Measurements from ENCODE around the gene CA14. TPM values are rescaled to one million over a fixed set of nuclear protein-coding genes. Genes with fewer than 3 reads are reported as not detected.

Gene CA14
- total and polyA plus RNA-seq, 2 of the 4 experiments (the other 2 are of a cell fraction), result not detected

DNA sequence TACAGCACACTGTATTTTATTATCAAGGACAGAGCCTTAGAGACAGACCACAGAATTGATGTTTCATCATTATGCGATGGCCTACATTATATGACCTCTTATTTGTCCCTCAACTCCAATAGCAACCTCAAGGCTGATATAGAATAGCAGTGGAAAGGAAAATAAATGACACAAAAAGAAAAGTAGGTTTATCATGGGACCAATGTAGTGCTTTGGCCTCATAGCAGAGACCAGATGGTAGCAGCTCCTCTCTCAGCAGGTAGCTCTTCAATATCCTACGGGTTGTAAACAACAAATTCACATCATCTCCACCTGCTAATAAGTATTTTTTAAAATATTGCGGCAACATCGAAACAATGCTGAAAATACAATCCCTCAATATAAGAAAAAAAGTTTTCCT lies 46.9 kb upstream of the CA14 start:
- WGBS, 2 experiments (ENCODE audit: extremely low coverage in 2 of 2, insufficient read length in 1 of 2), result no CpG with 5 or more reads among the region's 4 CpGs
- ATAC-seq (ENCODE audit: low read depth) (no peak), DNase-seq (no peak)
- BruUV-seq (replicated peaks), result no TSS peak
- Histone ChIP-seq H3K9me3 (ENCODE audit: control insufficient read depth, insufficient read depth, low read length) (no peaks in the 10 kb centered on the region), H3K18ac (ENCODE audit: low read depth, low read length) (no peak overlapping the region), H3K9ac (ENCODE audit: low read depth, low read length) (no peak overlapping the region), H3K36me3 (ENCODE audit: control insufficient read depth, insufficient read depth, low read length) (no peaks in the 10 kb centered on the region), H3K79me1 (ENCODE audit: low read depth in 1 of 2, low read length in 2 of 2) (0 out of 4 replicates have a peak, but pooled peaks cover 0 to 3% of the 10 kb centered on the region in 2 experiments), H2BK20ac (ENCODE audit: low read depth, low read length) (no peak overlapping the region), H3K23ac (ENCODE audit: low read depth, low read length) (no peak overlapping the region), H4K5ac (ENCODE audit: low read depth, low read length) (no peak overlapping the region), H2BK5ac (ENCODE audit: low read depth, low read length, poor library complexity, severe bottlenecking) (no peak overlapping the region), H3K4me2 (ENCODE audit: low read depth, low read length) (no peak overlapping the region), H3K9me1 (ENCODE audit: insufficient read depth, low read length) (0 out of 2 replicates have a peak, but pooled peaks cover 3% of the 10 kb centered on the region), H4K20me1 (ENCODE audit: insufficient read depth, low read length) (no peaks in the 10 kb centered on the region), H3K14ac (replicated peaks; ENCODE audit: low read depth, low read length) (no peak overlapping the region), H3K27ac (ENCODE audit: insufficient read depth, low read length) (no peak overlapping the region), H2AK5ac (ENCODE audit: low read depth, low read length) (no peak overlapping the region), H3K4me1 (ENCODE audit: control insufficient read depth, insufficient read depth, low read length) (no peaks in the 10 kb centered on the region; the same call in 1 of the 2 replicates), H2AK9ac (replicated peaks; ENCODE audit: low read depth, low read length, poor library complexity) (no peak overlapping the region), H3K4ac (ENCODE audit: low read depth, low read length) (no peak overlapping the region), H2BK15ac (ENCODE audit: low read depth, low read length) (no peak overlapping the region), H4K8ac (ENCODE audit: low read depth in 2 of 2, low read length in 2 of 2) (no peak overlapping the region), H2BK120ac (ENCODE audit: low read depth, low read length) (no peak overlapping the region), H3K27me3 (ENCODE audit: control insufficient read depth, insufficient read depth, low read length) (no peaks in the 10 kb centered on the region), H3K4me3 (ENCODE audit: insufficient read depth, low read depth, low read length) (no peak overlapping the region), H2AFZ (replicated peaks; ENCODE audit: low read length, poor library complexity) (no peak overlapping the region), H3K56ac (ENCODE audit: extremely low read depth, insufficient read depth, low read length) (no peak overlapping the region), H4K91ac (ENCODE audit: insufficient read depth, low read depth, low read length) (no peak overlapping the region)
- dilution Hi-C loops (cut with HindIII; ENCODE audit: low sequenced_read_pairs, unreplicated experiment) (no loop called here), intact Hi-C loops (cut with micrococcal nuclease) (no loop called here), in situ Hi-C loops (cut with MboI; ENCODE audit: low sequenced_read_pairs) (no loop called here)
- CTCF ChIA-PET, result no interaction called here
- TF ChIP-seq POLR2A (IDR thresholded peaks at IDR 0.05; ENCODE audit: low read depth, low read length), result no peak
- no peak for TF ChIP-seq MAFK (IDR thresholded peaks at IDR 0.05; ENCODE audit: low read depth, low read length)
- TF ChIP-seq, protein P1, sequence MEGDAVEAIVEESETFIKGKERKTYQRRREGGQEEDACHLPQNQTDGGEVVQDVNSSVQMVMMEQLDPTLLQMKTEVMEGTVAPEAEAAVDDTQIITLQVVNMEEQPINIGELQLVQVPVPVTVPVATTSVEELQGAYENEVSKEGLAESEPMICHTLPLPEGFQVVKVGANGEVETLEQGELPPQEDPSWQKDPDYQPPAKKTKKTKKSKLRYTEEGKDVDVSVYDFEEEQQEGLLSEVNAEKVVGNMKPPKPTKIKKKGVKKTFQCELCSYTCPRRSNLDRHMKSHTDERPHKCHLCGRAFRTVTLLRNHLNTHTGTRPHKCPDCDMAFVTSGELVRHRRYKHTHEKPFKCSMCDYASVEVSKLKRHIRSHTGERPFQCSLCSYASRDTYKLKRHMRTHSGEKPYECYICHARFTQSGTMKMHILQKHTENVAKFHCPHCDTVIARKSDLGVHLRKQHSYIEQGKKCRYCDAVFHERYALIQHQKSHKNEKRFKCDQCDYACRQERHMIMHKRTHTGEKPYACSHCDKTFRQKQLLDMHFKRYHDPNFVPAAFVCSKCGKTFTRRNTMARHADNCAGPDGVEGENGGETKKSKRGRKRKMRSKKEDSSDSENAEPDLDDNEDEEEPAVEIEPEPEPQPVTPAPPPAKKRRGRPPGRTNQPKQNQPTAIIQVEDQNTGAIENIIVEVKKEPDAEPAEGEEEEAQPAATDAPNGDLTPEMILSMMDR (conservative IDR thresholded peaks at IDR 0.05; ENCODE audit: low read depth, low read length), result no peak
- TF ChIP-seq RFX5 (IDR thresholded peaks at IDR 0.05; ENCODE audit: low read depth, low read length), result no peak
- TF ChIP-seq, protein P2, sequence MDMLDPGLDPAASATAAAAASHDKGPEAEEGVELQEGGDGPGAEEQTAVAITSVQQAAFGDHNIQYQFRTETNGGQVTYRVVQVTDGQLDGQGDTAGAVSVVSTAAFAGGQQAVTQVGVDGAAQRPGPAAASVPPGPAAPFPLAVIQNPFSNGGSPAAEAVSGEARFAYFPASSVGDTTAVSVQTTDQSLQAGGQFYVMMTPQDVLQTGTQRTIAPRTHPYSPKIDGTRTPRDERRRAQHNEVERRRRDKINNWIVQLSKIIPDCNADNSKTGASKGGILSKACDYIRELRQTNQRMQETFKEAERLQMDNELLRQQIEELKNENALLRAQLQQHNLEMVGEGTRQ (IDR thresholded peaks at IDR 0.05; ENCODE audit: low read depth, low read length), result no peak
- TF ChIP-seq NFE2L2 (IDR thresholded peaks at IDR 0.05; ENCODE audit: low read depth, low read length), result no peak
- TF ChIP-seq BHLHE40 (IDR thresholded peaks at IDR 0.05; ENCODE audit: low read depth, low read length), result no peak
- no peak for TF ChIP-seq MAZ (IDR thresholded peaks at IDR 0.05; ENCODE audit: borderline replicate concordance, low read depth, low read length)
- no peak for TF ChIP-seq CHD1 (IDR thresholded peaks at IDR 0.05; ENCODE audit: low read depth, low read length)
- TF ChIP-seq CEBPB (IDR thresholded peaks at IDR 0.05; ENCODE audit: low read depth, low read length), result no peak
- TF ChIP-seq FOS (IDR thresholded peaks at IDR 0.05; ENCODE audit: low read depth, low read length), result no peak
- TF ChIP-seq SMC3 (IDR thresholded peaks at IDR 0.05; ENCODE audit: low read depth, low read length), result no peak
- TF ChIP-seq RCOR1 (IDR thresholded peaks at IDR 0.05; ENCODE audit: insufficient replicate concordance, low read length), result no peak
- no peak for TF ChIP-seq MXI1 (IDR thresholded peaks at IDR 0.05; ENCODE audit: borderline replicate concordance, low read depth, low read length)
- TF ChIP-seq, protein P3, sequence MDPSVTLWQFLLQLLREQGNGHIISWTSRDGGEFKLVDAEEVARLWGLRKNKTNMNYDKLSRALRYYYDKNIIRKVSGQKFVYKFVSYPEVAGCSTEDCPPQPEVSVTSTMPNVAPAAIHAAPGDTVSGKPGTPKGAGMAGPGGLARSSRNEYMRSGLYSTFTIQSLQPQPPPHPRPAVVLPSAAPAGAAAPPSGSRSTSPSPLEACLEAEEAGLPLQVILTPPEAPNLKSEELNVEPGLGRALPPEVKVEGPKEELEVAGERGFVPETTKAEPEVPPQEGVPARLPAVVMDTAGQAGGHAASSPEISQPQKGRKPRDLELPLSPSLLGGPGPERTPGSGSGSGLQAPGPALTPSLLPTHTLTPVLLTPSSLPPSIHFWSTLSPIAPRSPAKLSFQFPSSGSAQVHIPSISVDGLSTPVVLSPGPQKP (IDR thresholded peaks at IDR 0.05; ENCODE audit: borderline replicate concordance, low read depth, low read length), result no peak
- no peak for TF ChIP-seq RAD21 (IDR thresholded peaks at IDR 0.05; ENCODE audit: low read length)
- POLR2A ChIA-PET (ENCODE audit: unreplicated experiment), result no interaction called here
